HG03354 (cell line): ENCODE data around the gene GRB2.
A peak's percentile ranks its signal among the peaks of the same experiment; 100 is the strongest.
"Not testable (repeated sequence)": the region's sequence is repeated elsewhere in the genome, so short reads cannot be mapped to it uniquely, and the experiment has no call there.

Experiments
- ATAC-seq: cut with Tn5 transposase; IDR thresholded peaks from one replicate; pipeline ENCODE4 v1.9.1; 2021; ENCODE audit warnings: mild to moderate bottlenecking; ENCODE audit not compliant: unreplicated experiment, poor library complexity, severe bottlenecking

Gene GRB2

GRCh38 chr17:75361344-75361743 lies 44.1 kb downstream of the GRB2 start:
- no peak for ATAC-seq

- ATAC-seq, result no peak
These were observed 49.1 kb downstream of the GRB2 start for GRCh38 chr17:75356260-75356937.

GRCh38 chr17:75353176-75353575 lies 52.3 kb downstream of the GRB2 start:
- ATAC-seq, result no peak

GRCh38 chr17:75352079-75352569 lies 53.4 kb downstream of the GRB2 start:
- peak; percentile 60 for ATAC-seq

GRCh38 chr17:75350706-75351105 lies 54.8 kb downstream of the GRB2 start:
- ATAC-seq, result no peak

GRCh38 chr17:75350029-75350428 lies 55.4 kb downstream of the GRB2 start:
- ATAC-seq, result no peak

- ATAC-seq, result no peak
These were observed 55.9 kb downstream of the GRB2 start for GRCh38 chr17:75349589-75349988.

GRCh38 chr17:75348386-75349012 lies 57.0 kb downstream of the GRB2 start:
- ATAC-seq, result no peak

- ATAC-seq, result no peak
These were observed 58.6 kb downstream of the GRB2 start for GRCh38 chr17:75346906-75347305.

GRCh38 chr17:75346368-75346767 lies 59.1 kb downstream of the GRB2 start:
- ATAC-seq, result not testable (repeated sequence)

- peak; percentile 70 for ATAC-seq
These were observed 59.8 kb downstream of the GRB2 start for GRCh38 chr17:75345514-75346167.

- ATAC-seq, result no peak
These were observed 60.8 kb downstream of the GRB2 start for GRCh38 chr17:75344666-75345065.

- no peak for ATAC-seq
These were observed 62.5 kb downstream of the GRB2 start for GRCh38 chr17:75342996-75343395.

GRCh38 chr17:75341784-75342486 lies 63.5 kb downstream of the GRB2 start:
- ATAC-seq, result no peak

GRCh38 chr17:75340631-75341030 lies 64.8 kb downstream of the GRB2 start:
- ATAC-seq, result no peak

- ATAC-seq, result no peak
These were observed 65.5 kb downstream of the GRB2 start for GRCh38 chr17:75339971-75340370.

- no peak for ATAC-seq
These were observed 67.1 kb downstream of the GRB2 start for GRCh38 chr17:75338335-75338734.

GRCh38 chr17:75335315-75335714 lies 70.2 kb downstream of the GRB2 start:
- no peak for ATAC-seq

- ATAC-seq, result no peak
These were observed 70.8 kb downstream of the GRB2 start for GRCh38 chr17:75334723-75335122.

- no peak for ATAC-seq
These were observed 73.8 kb downstream of the GRB2 start for GRCh38 chr17:75331671-75332070.
